ENCODE results near the gene TBPL2.
"Not testable (repeated sequence)": the region's sequence is repeated elsewhere in the genome, so short reads cannot be mapped to it uniquely, and the experiment has no call there.

The TBPL2 gene

GRCh38 chr14:55399852-55400251 is 40.6 kb downstream of the TBPL2 start:
- no peak for DNase-seq

GRCh38 chr14:55399183-55399582 is 41.2 kb downstream of the TBPL2 start:
- DNase-seq = no peak

GRCh38 chr14:55398679-55399078 is 41.7 kb downstream of the TBPL2 start:
- DNase-seq = no peak

GRCh38 chr14:55389330-55389729 is 51.1 kb downstream of the TBPL2 start:
- DNase-seq = no peak

- DNase-seq = no peak
These were observed 52.3 kb downstream of the TBPL2 start for GRCh38 chr14:55388160-55388559.

GRCh38 chr14:55387121-55387520 is 53.3 kb downstream of the TBPL2 start:
- DNase-seq = no peak

GRCh38 chr14:55386037-55386808 is 54.2 kb downstream of the TBPL2 start:
- no peak for DNase-seq

- no peak for DNase-seq
These were observed 55.9 kb downstream of the TBPL2 start for GRCh38 chr14:55384536-55384935.

- DNase-seq = no peak
These were observed 56.8 kb downstream of the TBPL2 start for GRCh38 chr14:55383541-55384140.

GRCh38 chr14:55383056-55383466 is 57.4 kb downstream of the TBPL2 start:
- not testable (repeated sequence) for DNase-seq

GRCh38 chr14:55382483-55382882 is 57.9 kb downstream of the TBPL2 start:
- DNase-seq = no peak

GRCh38 chr14:55381561-55381960 is 58.9 kb downstream of the TBPL2 start:
- no peak for DNase-seq

- no peak for DNase-seq
These were observed 59.4 kb downstream of the TBPL2 start for GRCh38 chr14:55381040-55381439.

GRCh38 chr14:55377236-55377635 is 63.2 kb downstream of the TBPL2 start:
- no peak for DNase-seq

- DNase-seq = no peak
These were observed 65.6 kb downstream of the TBPL2 start for GRCh38 chr14:55374771-55375170.

GRCh38 chr14:55373784-55374705 is 66.4 kb downstream of the TBPL2 start:
- no peak for DNase-seq

GRCh38 chr14:55372825-55373224 is 67.6 kb downstream of the TBPL2 start:
- DNase-seq = no peak

GRCh38 chr14:55372423-55372822 is 68.0 kb downstream of the TBPL2 start:
- DNase-seq = no peak

GRCh38 chr14:55370883-55371455 is 69.4 kb downstream of the TBPL2 start:
- no peak for DNase-seq

GRCh38 chr14:55366271-55366670 is 74.1 kb downstream of the TBPL2 start:
- no peak for DNase-seq
